Activated B cell treated with CpG ODN at 0.5 μM for 24 hours (primary cell): ENCODE data around the gene IGLL5. TPM values are rescaled to one million over a fixed set of nuclear protein-coding genes. Genes with fewer than 3 reads are reported as not detected.

Experiments used
- ATAC-seq: fragments of 200-7000 bp; cut with Tn5 transposase; one replicate; pipeline ENCODE4 v1.10.0; 2021; ENCODE audit warnings: low read depth, mild to moderate bottlenecking, moderate library complexity
- CTCF ChIA-PET: fragments of 350-600 bp; sonication (Branson Sonifier 250); formaldehyde crosslinking; loops from one replicate; lab custom pipeline; 2021; ENCODE audit warnings: antibody characterized with exemption; lab: Charles Lee
- POLR2A ChIA-PET: fragments of 350-600 bp; sonication (Branson Sonifier 250); formaldehyde crosslinking; loops from one replicate; lab custom pipeline; 2021; ENCODE audit warnings: antibody characterized with exemption; lab: Charles Lee
- DNase-seq: peaks from one replicate; pipeline ENCODE4 v3.0.0; 2022
- H3K27ac Mint-ChIP-seq: one replicate; pipeline ENCODE4 v1.8.0; 2020; ENCODE audit warnings: mixed read lengths
- H3K27me3 Mint-ChIP-seq: one replicate; pipeline ENCODE4 v1.8.0; 2021; ENCODE audit warnings: mixed read lengths
- H3K36me3 Mint-ChIP-seq: one replicate; pipeline ENCODE4 v1.8.0; 2021; ENCODE audit warnings: low read depth, mixed read lengths
- H3K4me1 Mint-ChIP-seq: one replicate; pipeline ENCODE4 v1.8.0; 2021; ENCODE audit warnings: mixed read lengths
- H3K4me3 Mint-ChIP-seq: one replicate; pipeline ENCODE4 v1.8.0; 2020; ENCODE audit warnings: mild to moderate bottlenecking, mixed read lengths
- H3K9me3 Mint-ChIP-seq: one replicate; pipeline ENCODE4 v1.8.0; 2020; ENCODE audit warnings: mixed read lengths
- intact Hi-C: fragments of 100-400 bp; cut with micrococcal nuclease; formaldehyde crosslinking; loops from one replicate; pipeline ENCODE4 v1.15.1; 2024
- total RNA-seq: library from RNA; stranded (reverse); gene quantifications from 2 replicates; pipeline ENCODE4 v1.2.3, GENCODE V29; 2022
- TF ChIP-seq, protein P1 (sequence below): fragments of 200-600 bp; IDR thresholded peaks from one replicate; pipeline ENCODE4 v1.8.0; 2022; ENCODE audit warnings: antibody characterized with exemption, mild to moderate bottlenecking

Gene IGLL5
- total RNA-seq, 1 donor from 2014 or later, result 189 TPM

DNA sequence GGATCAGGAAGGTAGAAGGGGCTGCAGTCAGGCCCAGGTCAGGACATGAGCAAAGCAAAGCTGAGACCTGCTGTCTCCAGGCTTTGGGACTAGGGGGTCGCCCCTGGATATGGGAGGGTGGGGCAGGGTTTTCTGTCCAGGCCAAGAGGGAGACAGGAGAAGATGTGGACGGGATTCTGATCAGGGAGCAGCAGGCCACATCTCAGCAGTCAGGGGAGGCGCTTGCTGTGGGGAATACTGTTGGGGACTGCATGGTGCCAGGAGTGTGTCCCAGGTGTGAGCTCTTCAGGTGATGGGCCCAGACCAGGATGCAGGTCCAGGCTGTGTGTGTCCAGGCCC, 29.3 kb downstream of the IGLL5 start:
- H3K4me3 Mint-ChIP-seq, result no peak overlapping the region

DNA sequence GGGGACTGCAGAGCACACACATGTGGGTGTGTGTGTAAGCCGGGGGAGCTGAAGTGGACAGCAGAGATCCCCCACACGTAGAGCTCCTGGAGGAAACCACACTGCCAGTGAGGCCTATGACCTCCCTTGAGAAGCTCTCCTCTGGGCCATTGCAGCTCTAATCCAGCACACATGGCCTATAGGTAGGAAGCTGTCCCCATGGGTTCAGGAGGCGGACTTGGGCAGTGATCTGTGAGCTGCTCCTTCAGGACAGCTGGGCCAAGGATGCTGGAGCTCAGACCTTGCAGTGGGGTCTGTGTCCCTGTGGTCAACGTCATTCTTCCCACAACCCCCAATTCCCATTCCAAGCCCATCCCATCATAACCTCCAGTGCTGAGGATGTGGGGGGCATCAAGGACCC, 29.8 kb downstream of the IGLL5 start:
- TF ChIP-seq, protein P1, sequence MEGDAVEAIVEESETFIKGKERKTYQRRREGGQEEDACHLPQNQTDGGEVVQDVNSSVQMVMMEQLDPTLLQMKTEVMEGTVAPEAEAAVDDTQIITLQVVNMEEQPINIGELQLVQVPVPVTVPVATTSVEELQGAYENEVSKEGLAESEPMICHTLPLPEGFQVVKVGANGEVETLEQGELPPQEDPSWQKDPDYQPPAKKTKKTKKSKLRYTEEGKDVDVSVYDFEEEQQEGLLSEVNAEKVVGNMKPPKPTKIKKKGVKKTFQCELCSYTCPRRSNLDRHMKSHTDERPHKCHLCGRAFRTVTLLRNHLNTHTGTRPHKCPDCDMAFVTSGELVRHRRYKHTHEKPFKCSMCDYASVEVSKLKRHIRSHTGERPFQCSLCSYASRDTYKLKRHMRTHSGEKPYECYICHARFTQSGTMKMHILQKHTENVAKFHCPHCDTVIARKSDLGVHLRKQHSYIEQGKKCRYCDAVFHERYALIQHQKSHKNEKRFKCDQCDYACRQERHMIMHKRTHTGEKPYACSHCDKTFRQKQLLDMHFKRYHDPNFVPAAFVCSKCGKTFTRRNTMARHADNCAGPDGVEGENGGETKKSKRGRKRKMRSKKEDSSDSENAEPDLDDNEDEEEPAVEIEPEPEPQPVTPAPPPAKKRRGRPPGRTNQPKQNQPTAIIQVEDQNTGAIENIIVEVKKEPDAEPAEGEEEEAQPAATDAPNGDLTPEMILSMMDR, result no peak
- Mint-ChIP-seq H3K27me3 (no peaks in the 10 kb centered on the region), H3K27ac (no peak overlapping the region), H3K9me3 (no peaks in the 10 kb centered on the region), H3K36me3 (peaks cover 9% of the 10 kb centered on the region), H3K4me1 (peaks cover 86% of the 10 kb centered on the region), H3K4me3 (no peak overlapping the region)
- intact Hi-C loops, result no loop called here
- POLR2A ChIA-PET, result interaction anchor here (0.6 to 11.7 kb wide), 4 partner anchors 10 to 33 kb away, joined by 3 to 151 read pairs (median 4); no protein-coding TSS in a partner anchor
- CTCF ChIA-PET, result no interaction called here
- ATAC-seq, result no peak
- DNase-seq, result no peak

More for the DNA sequence above, 29.3 kb downstream of the IGLL5 start:
- Mint-ChIP-seq H3K27me3 (no peaks in the 10 kb centered on the region), H3K4me1 (peaks cover 86% of the 10 kb centered on the region), H3K27ac (peak overlapping the region; percentile 24), H3K36me3 (peaks cover 11% of the 10 kb centered on the region), H3K9me3 (no peaks in the 10 kb centered on the region)
- ATAC-seq, result no peak
- CTCF ChIA-PET, result no interaction called here
- DNase-seq, result no peak
- intact Hi-C loops, result no loop called here
- TF ChIP-seq, protein P1, result no peak
- POLR2A ChIA-PET, result interaction anchor here (0.6 to 11.7 kb wide), 3 partner anchors 10 to 33 kb away, joined by 3 to 151 read pairs (median 4); no protein-coding TSS in a partner anchor

DNA sequence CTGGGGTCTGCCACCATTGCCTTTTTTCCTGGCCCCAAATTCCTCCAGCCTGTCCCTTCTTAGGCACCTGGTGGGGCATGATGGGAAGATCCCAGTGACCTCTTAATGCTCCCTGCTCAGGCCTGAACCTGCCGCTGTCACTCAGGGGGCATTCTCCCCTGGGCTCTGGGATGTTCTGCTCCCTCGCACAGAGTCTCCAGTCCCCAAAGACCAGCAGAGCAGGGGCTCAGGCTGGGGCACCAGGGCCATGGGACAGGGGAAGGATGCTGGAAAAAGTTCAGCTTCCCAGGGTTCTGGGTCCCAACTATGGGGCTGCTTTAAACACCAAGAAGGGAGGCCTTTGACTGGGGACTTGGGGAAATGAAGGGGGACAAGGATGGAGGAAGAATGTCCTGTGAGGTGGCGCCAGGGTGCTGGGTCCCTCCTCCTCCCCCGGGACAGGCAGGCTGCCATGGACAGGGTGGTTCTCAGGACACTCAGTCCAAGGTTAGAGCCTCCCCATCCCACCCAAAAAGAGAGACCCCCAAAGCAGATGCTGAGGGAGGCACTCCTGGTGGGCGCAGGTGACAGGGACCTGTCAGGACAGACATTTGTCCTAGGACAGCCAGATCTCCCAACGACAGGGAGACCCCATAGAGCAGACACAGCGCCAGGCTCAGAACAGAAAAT, 30.8 kb downstream of the IGLL5 start:
- no peak for ATAC-seq
- Mint-ChIP-seq H3K9me3 (no peaks in the 10 kb centered on the region), H3K27ac (peak overlapping the region; percentile 46), H3K36me3 (peaks cover 8% of the 10 kb centered on the region), H3K27me3 (no peaks in the 10 kb centered on the region), H3K4me3 (no peak overlapping the region), H3K4me1 (peaks cover 86% of the 10 kb centered on the region)
- ChIA-PET CTCF (no interaction called here), POLR2A (interaction anchor here (0.8 to 11.7 kb wide), 2 partner anchors 14 to 23 kb away, joined by 3 to 151 read pairs; no protein-coding TSS in a partner anchor)
- TF ChIP-seq, protein P1, result no peak
- no peak for DNase-seq
- intact Hi-C loops, result no loop called here

DNA sequence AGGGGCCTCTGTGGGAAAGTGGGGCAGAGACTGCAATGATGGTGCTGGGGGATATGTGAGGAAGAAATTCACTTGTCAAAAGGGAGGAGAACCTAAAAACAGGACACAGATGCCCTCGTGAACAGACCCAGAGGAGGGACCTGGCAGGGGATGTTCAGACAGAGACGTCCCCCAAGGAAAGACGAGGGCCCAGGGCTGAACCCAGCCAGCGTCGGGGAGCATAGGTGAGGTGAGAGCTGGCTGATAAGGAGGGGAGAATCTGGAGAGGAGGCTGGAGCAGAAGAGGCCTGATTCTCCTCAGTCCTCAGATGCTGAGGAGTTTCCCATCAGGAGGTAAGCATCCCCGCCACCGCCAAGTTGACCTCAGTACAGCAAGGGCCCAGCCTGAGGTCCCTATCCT, 31.4 kb downstream of the IGLL5 start:
- TF ChIP-seq, protein P1, result no peak
- ChIA-PET POLR2A (interaction anchor here (11.7 kb wide), 1 partner anchor 13 kb away, joined by 151 read pairs; no protein-coding TSS in a partner anchor), CTCF (no interaction called here)
- H3K4me3 Mint-ChIP-seq, result no peak overlapping the region
- DNase-seq, result no peak
- intact Hi-C loops, result no loop called here
- peaks cover 8% of the 10 kb centered on the region for H3K36me3 Mint-ChIP-seq
- H3K27me3 Mint-ChIP-seq, result no peaks in the 10 kb centered on the region
- H3K9me3 Mint-ChIP-seq, result no peaks in the 10 kb centered on the region
- H3K4me1 Mint-ChIP-seq, result peaks cover 86% of the 10 kb centered on the region
- no peak for ATAC-seq
- H3K27ac Mint-ChIP-seq, result peak overlapping the region; percentile 59

DNA sequence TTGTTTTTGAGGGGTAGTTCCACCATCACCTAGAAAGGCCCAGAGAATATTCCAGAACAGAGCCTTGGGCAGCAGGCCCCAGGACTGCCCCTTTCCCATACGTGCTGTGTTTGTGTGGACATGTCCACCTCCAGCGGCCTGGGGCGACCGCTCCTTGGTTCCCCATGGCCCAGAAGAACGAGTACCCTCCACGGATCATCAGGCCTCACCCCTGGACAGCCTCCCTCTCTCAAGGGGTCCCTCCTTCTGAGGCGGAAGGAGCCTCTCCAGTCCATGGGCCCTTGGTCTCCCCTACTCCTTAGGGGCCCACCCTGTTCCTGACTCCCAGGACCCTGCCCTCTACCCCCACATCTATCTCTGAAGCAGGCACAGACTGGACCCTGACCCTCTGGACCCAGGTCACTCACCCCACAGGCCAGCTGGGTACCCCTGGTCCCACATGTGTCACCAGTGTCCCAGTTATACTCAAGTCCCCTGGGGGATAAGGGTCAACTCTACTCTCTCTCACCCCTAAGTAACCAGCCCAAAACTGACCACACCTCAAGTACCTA, 32.6 kb downstream of the IGLL5 start:
- peaks cover 86% of the 10 kb centered on the region for H3K4me1 Mint-ChIP-seq
- no peaks in the 10 kb centered on the region for H3K9me3 Mint-ChIP-seq
- H3K36me3 Mint-ChIP-seq, result peaks cover 8% of the 10 kb centered on the region
- H3K4me3 Mint-ChIP-seq, result no peak overlapping the region
- DNase-seq, result no peak
- intact Hi-C loops, result no loop called here
- TF ChIP-seq, protein P1, result no peak
- no peaks in the 10 kb centered on the region for H3K27me3 Mint-ChIP-seq
- POLR2A ChIA-PET, result interaction anchor here (0.7 to 11.7 kb wide), 4 partner anchors 11 to 26 kb away, joined by 3 to 151 read pairs (median 3); no protein-coding TSS in a partner anchor
- CTCF ChIA-PET, result no interaction called here
- ATAC-seq, result no peak
- H3K27ac Mint-ChIP-seq, result peak overlapping the region; percentile 59
